ENCODE measurements around the gene RPS6KC1. TPM values are rescaled to one million over a fixed set of nuclear protein-coding genes. Genes with fewer than 3 reads are reported as not detected.
A peak's percentile ranks its signal among the peaks of the same experiment; 100 is the strongest.

RPS6KC1 gene
- polyA plus RNA-seq, 1 donor (not counting 4 experiments of a cell fraction or from before 2014, with no cell fraction given) = 13.0 TPM

DNA sequence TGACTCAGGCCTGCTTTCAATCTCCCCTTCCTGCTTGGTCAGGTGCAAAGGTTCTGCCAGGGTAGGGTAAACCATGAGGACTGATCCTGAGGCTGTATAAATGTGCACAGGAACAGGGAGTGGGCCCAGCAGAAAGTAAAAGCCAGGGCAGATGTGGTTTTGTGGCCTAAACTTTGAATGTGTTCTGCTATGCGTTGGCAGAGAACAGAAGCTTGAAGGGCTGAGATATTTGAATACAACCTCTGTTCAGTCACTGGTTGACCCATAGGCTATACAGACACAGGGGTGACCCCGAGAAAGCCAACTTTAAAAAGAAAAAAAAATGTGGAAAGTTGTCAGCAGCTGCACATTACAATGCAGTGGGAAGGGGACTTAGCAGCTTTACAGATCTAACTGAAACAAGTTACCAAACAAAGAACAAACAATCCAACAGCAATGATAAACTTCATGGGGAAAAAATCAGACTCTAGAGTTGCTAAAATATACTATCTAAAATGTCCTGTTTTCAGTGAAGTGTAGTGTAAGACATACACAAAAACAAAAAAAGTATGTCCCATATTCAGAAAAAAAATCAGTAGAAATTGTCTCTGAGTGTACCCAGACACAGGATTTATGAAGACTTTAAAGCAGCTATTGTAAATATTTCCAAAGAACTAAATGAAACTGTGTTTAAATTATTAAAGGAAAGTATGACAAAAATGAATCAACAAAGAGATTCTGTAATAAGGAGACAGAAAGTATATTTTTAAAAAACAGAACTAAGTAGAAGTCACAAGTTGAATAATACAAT is 216.1 kb downstream of the RPS6KC1 start:
- Histone ChIP-seq H3K36me3 (ENCODE audit: control insufficient read depth in 2 of 2, extremely low read depth in 1 of 2, insufficient read depth in 2 of 2, low read length in 2 of 2) (no peaks in the 10 kb centered on the region), H3K4me3 (ENCODE audit: control insufficient read depth in 2 of 3, extremely low read depth in 1 of 3, insufficient read depth in 2 of 3, low read depth in 1 of 3, low read length in 3 of 3) (no peak overlapping the region), H3K79me2 (ENCODE audit: control insufficient read depth, insufficient read depth, low read length) (no peaks in the 10 kb centered on the region), H3K9me3 (ENCODE audit: control insufficient read depth, low read depth, low read length) (no peaks in the 10 kb centered on the region), H3K27ac (ENCODE audit: control insufficient read depth, insufficient read depth, low read length) (no peak overlapping the region), H2AFZ (ENCODE audit: control insufficient read depth, low read length) (no peak overlapping the region), H4K20me1 (ENCODE audit: control insufficient read depth, extremely low read depth, insufficient read depth, low read length) (no peaks in the 10 kb centered on the region), H3K9ac (ENCODE audit: control insufficient read depth, extremely low read depth, insufficient read depth, low read length) (no peak overlapping the region), H3K27me3 (ENCODE audit: control insufficient read depth, extremely low read depth, insufficient read depth, low read length) (no peaks in the 10 kb centered on the region), H3K4me2 (ENCODE audit: control insufficient read depth, extremely low read depth, insufficient read depth, low read depth, low read length) (no peak overlapping the region), H3K4me1 (ENCODE audit: control insufficient read depth, extremely low read depth, insufficient read depth, low read length) (no peaks in the 10 kb centered on the region), H3K9me1 (ENCODE audit: control insufficient read depth, extremely low read depth, insufficient read depth, low read length) (no peaks in the 10 kb centered on the region)
- TF ChIP-seq, protein P1, sequence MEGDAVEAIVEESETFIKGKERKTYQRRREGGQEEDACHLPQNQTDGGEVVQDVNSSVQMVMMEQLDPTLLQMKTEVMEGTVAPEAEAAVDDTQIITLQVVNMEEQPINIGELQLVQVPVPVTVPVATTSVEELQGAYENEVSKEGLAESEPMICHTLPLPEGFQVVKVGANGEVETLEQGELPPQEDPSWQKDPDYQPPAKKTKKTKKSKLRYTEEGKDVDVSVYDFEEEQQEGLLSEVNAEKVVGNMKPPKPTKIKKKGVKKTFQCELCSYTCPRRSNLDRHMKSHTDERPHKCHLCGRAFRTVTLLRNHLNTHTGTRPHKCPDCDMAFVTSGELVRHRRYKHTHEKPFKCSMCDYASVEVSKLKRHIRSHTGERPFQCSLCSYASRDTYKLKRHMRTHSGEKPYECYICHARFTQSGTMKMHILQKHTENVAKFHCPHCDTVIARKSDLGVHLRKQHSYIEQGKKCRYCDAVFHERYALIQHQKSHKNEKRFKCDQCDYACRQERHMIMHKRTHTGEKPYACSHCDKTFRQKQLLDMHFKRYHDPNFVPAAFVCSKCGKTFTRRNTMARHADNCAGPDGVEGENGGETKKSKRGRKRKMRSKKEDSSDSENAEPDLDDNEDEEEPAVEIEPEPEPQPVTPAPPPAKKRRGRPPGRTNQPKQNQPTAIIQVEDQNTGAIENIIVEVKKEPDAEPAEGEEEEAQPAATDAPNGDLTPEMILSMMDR (optimal IDR thresholded peaks at IDR 0.05 in 1 of 3, IDR thresholded peaks at IDR 0.05 in 1 of 3, conservative IDR thresholded peaks at IDR 0.05 in 1 of 3; ENCODE audit: extremely low read depth in 1 of 3, insufficient read depth in 2 of 3, low read length in 3 of 3) = no peak
- TF ChIP-seq EZH2 (IDR thresholded peaks at IDR 0.05; ENCODE audit: low read length) = no peak
- FAIRE-seq = no peak
- dilution Hi-C loops (cut with MboI; ENCODE audit: extremely low pct_ligation_motif_present, low sequenced_read_pairs) = no loop called here
- no peak for DNase-seq (ENCODE audit: low read depth, low spot score)

DNA sequence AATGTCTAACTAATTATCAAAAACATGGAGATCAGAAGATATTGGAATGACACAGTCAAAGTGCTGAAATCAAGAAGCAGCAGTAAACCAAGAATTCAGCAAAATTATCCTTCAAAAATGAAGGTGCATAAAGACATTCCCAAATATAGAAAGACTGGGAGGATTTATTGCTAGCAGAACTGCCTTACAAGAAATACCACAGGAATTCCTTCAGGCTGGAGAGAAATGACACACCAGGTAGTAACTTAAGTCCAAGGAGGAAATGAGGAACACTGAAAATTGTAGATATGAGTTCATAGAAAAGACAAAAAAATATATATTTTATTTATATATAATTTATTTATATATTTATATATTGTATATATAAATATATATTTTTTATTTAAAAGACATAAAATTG is 217.2 kb downstream of the RPS6KC1 start:
- no peak overlapping the region for H3K4me3 ChIP-seq (ENCODE audit: control insufficient read depth in 2 of 3, extremely low read depth in 1 of 3, insufficient read depth in 2 of 3, low read depth in 1 of 3, low read length in 3 of 3)
- H3K27ac ChIP-seq (ENCODE audit: control insufficient read depth, insufficient read depth, low read length) = no peak overlapping the region
- no peak overlapping the region for H2AFZ ChIP-seq (ENCODE audit: control insufficient read depth, low read length)
- DNase-seq (ENCODE audit: low read depth, low spot score) = peak; percentile 5
- H3K4me1 ChIP-seq (ENCODE audit: control insufficient read depth, extremely low read depth, insufficient read depth, low read length) = no peaks in the 10 kb centered on the region
- H3K9me3 ChIP-seq (ENCODE audit: control insufficient read depth, low read depth, low read length) = no peaks in the 10 kb centered on the region
- no peaks in the 10 kb centered on the region for H3K27me3 ChIP-seq (ENCODE audit: control insufficient read depth, extremely low read depth, insufficient read depth, low read length)
- H3K9ac ChIP-seq (ENCODE audit: control insufficient read depth, extremely low read depth, insufficient read depth, low read length) = no peak overlapping the region
- no peaks in the 10 kb centered on the region for H4K20me1 ChIP-seq (ENCODE audit: control insufficient read depth, extremely low read depth, insufficient read depth, low read length)
- TF ChIP-seq, protein P1 (optimal IDR thresholded peaks at IDR 0.05 in 1 of 3, IDR thresholded peaks at IDR 0.05 in 1 of 3, conservative IDR thresholded peaks at IDR 0.05 in 1 of 3; ENCODE audit: extremely low read depth in 1 of 3, insufficient read depth in 2 of 3, low read length in 3 of 3) = no peak
- TF ChIP-seq EZH2 (IDR thresholded peaks at IDR 0.05; ENCODE audit: low read length) = no peak
- no peaks in the 10 kb centered on the region for H3K36me3 ChIP-seq (ENCODE audit: control insufficient read depth in 2 of 2, extremely low read depth in 1 of 2, insufficient read depth in 2 of 2, low read length in 2 of 2)
- no peaks in the 10 kb centered on the region for H3K79me2 ChIP-seq (ENCODE audit: control insufficient read depth, insufficient read depth, low read length)
- dilution Hi-C loops (cut with MboI; ENCODE audit: extremely low pct_ligation_motif_present, low sequenced_read_pairs) = no loop called here
- FAIRE-seq = no peak
- no peaks in the 10 kb centered on the region for H3K9me1 ChIP-seq (ENCODE audit: control insufficient read depth, extremely low read depth, insufficient read depth, low read length)
- H3K4me2 ChIP-seq (ENCODE audit: control insufficient read depth, extremely low read depth, insufficient read depth, low read depth, low read length) = no peak overlapping the region

Measured in keratinocyte (primary cell).